T-helper 1 cell treated with Interleukin-12 subunit alpha and Interleukin-12 subunit beta and Interleukin-4 antibody, amounts not matched to agents 30 μg/mL and 1 μg/mL, for 36 hours (primary cell): ENCODE data around the gene KLHL14.

Source experiments
- H3K27ac Mint-ChIP-seq: one replicate; pipeline ENCODE4 v1.8.0; 2021; ENCODE audit warnings: mild to moderate bottlenecking, mixed read lengths
- H3K27me3 Mint-ChIP-seq: one replicate; pipeline ENCODE4 v1.8.0; 2021; ENCODE audit warnings: low read depth, mixed read lengths
- H3K36me3 Mint-ChIP-seq: one replicate; pipeline ENCODE4 v1.8.0; 2021; ENCODE audit warnings: low read depth, mixed read lengths
- H3K4me1 Mint-ChIP-seq: one replicate; pipeline ENCODE4 v1.8.0; 2021; ENCODE audit warnings: low read depth, mixed read lengths
- H3K4me3 Mint-ChIP-seq: one replicate; pipeline ENCODE4 v1.8.0; 2021; ENCODE audit warnings: mild to moderate bottlenecking, moderate library complexity, mixed read lengths
- H3K9me3 Mint-ChIP-seq: one replicate; pipeline ENCODE4 v1.8.0; 2021; ENCODE audit warnings: mixed read lengths

Gene KLHL14

GRCh38 chr18:32777049-32777448 lies 4.2 kb upstream of the KLHL14 start:
- Mint-ChIP-seq H3K4me1 (no peaks in the 10 kb centered on the region), H3K27me3 (peaks cover 27% of the 10 kb centered on the region), H3K9me3 (no peaks in the 10 kb centered on the region), H3K4me3 (no peak overlapping the region), H3K27ac (no peak overlapping the region), H3K36me3 (no peaks in the 10 kb centered on the region)

GRCh38 chr18:32776561-32776960 lies 3.7 kb upstream of the KLHL14 start:
- Mint-ChIP-seq H3K36me3 (no peaks in the 10 kb centered on the region), H3K4me1 (no peaks in the 10 kb centered on the region)

GRCh38 chr18:32775628-32776027 lies 2.8 kb upstream of the KLHL14 start:
- no peak overlapping the region for H3K4me3 Mint-ChIP-seq
- H3K27ac Mint-ChIP-seq = no peak overlapping the region
- H3K9me3 Mint-ChIP-seq = no peaks in the 10 kb centered on the region
- no peaks in the 10 kb centered on the region for H3K36me3 Mint-ChIP-seq
- H3K4me1 Mint-ChIP-seq = no peaks in the 10 kb centered on the region
- H3K27me3 Mint-ChIP-seq = peaks cover 36% of the 10 kb centered on the region

More at GRCh38 chr18:32776561-32776960, 3.7 kb upstream of the KLHL14 start:
- peaks cover 27% of the 10 kb centered on the region for H3K27me3 Mint-ChIP-seq
- no peaks in the 10 kb centered on the region for H3K9me3 Mint-ChIP-seq
- no peak overlapping the region for H3K4me3 Mint-ChIP-seq
- H3K27ac Mint-ChIP-seq = no peak overlapping the region

GRCh38 chr18:32773382-32773712 lies 524 bp upstream of the KLHL14 start:
- Mint-ChIP-seq H3K27me3 (peaks cover 52% of the 10 kb centered on the region), H3K4me1 (no peaks in the 10 kb centered on the region), H3K9me3 (no peaks in the 10 kb centered on the region), H3K27ac (no peak overlapping the region), H3K4me3 (no peak overlapping the region), H3K36me3 (no peaks in the 10 kb centered on the region)

- Mint-ChIP-seq H3K27ac (no peak overlapping the region), H3K4me1 (no peaks in the 10 kb centered on the region), H3K9me3 (no peaks in the 10 kb centered on the region), H3K36me3 (no peaks in the 10 kb centered on the region), H3K4me3 (no peak overlapping the region), H3K27me3 (peaks cover 56% of the 10 kb centered on the region)
Measured at GRCh38 chr18:32771871-32772580, 797 bp downstream of the KLHL14 start.

GRCh38 chr18:32771169-32771751 lies 1.6 kb downstream of the KLHL14 start:
- H3K36me3 Mint-ChIP-seq = no peaks in the 10 kb centered on the region
- no peak overlapping the region for H3K4me3 Mint-ChIP-seq
- no peak overlapping the region for H3K27ac Mint-ChIP-seq
- H3K9me3 Mint-ChIP-seq = no peaks in the 10 kb centered on the region
- no peaks in the 10 kb centered on the region for H3K4me1 Mint-ChIP-seq
- peaks cover 56% of the 10 kb centered on the region for H3K27me3 Mint-ChIP-seq

- Mint-ChIP-seq H3K27me3 (peaks cover 56% of the 10 kb centered on the region), H3K27ac (no peak overlapping the region), H3K9me3 (no peaks in the 10 kb centered on the region), H3K4me3 (no peak overlapping the region), H3K36me3 (no peaks in the 10 kb centered on the region), H3K4me1 (no peaks in the 10 kb centered on the region)
Measured at GRCh38 chr18:32770666-32771168, 2.1 kb downstream of the KLHL14 start.

- no peaks in the 10 kb centered on the region for H3K36me3 Mint-ChIP-seq
- no peak overlapping the region for H3K4me3 Mint-ChIP-seq
- no peaks in the 10 kb centered on the region for H3K9me3 Mint-ChIP-seq
- H3K27ac Mint-ChIP-seq = no peak overlapping the region
- no peaks in the 10 kb centered on the region for H3K4me1 Mint-ChIP-seq
- peaks cover 56% of the 10 kb centered on the region for H3K27me3 Mint-ChIP-seq
Measured at GRCh38 chr18:32770054-32770665, 2.7 kb downstream of the KLHL14 start.

- Mint-ChIP-seq H3K4me1 (no peaks in the 10 kb centered on the region), H3K4me3 (no peak overlapping the region), H3K27ac (no peak overlapping the region), H3K9me3 (no peaks in the 10 kb centered on the region), H3K36me3 (no peaks in the 10 kb centered on the region), H3K27me3 (peaks cover 53% of the 10 kb centered on the region)
Measured at GRCh38 chr18:32769586-32770053, 3.2 kb downstream of the KLHL14 start.

GRCh38 chr18:32769071-32769585 lies 3.7 kb downstream of the KLHL14 start:
- Mint-ChIP-seq H3K4me3 (no peak overlapping the region), H3K9me3 (no peaks in the 10 kb centered on the region), H3K27me3 (peaks cover 48% of the 10 kb centered on the region), H3K4me1 (no peaks in the 10 kb centered on the region), H3K27ac (no peak overlapping the region), H3K36me3 (no peaks in the 10 kb centered on the region)

- Mint-ChIP-seq H3K27ac (no peak overlapping the region), H3K36me3 (no peaks in the 10 kb centered on the region), H3K27me3 (peaks cover 33% of the 10 kb centered on the region), H3K4me1 (no peaks in the 10 kb centered on the region), H3K9me3 (no peaks in the 10 kb centered on the region), H3K4me3 (no peak overlapping the region)
Measured at GRCh38 chr18:32767400-32767799, 5.4 kb downstream of the KLHL14 start.

- H3K27ac Mint-ChIP-seq = no peak overlapping the region
- H3K36me3 Mint-ChIP-seq = no peaks in the 10 kb centered on the region
- no peak overlapping the region for H3K4me3 Mint-ChIP-seq
- no peaks in the 10 kb centered on the region for H3K9me3 Mint-ChIP-seq
- peaks cover 18% of the 10 kb centered on the region for H3K27me3 Mint-ChIP-seq
- peaks cover 4% of the 10 kb centered on the region for H3K4me1 Mint-ChIP-seq
Measured at GRCh38 chr18:32764611-32765244, 8.1 kb downstream of the KLHL14 start.

- H3K4me1 Mint-ChIP-seq = peaks cover 4% of the 10 kb centered on the region
- peaks cover 4% of the 10 kb centered on the region for H3K27me3 Mint-ChIP-seq
- no peak overlapping the region for H3K27ac Mint-ChIP-seq
- H3K4me3 Mint-ChIP-seq = no peak overlapping the region
- H3K36me3 Mint-ChIP-seq = no peaks in the 10 kb centered on the region
- no peaks in the 10 kb centered on the region for H3K9me3 Mint-ChIP-seq
Measured at GRCh38 chr18:32763293-32763692, 9.5 kb downstream of the KLHL14 start.

GRCh38 chr18:32761231-32761630 lies 11.6 kb downstream of the KLHL14 start:
- H3K36me3 Mint-ChIP-seq = no peaks in the 10 kb centered on the region
- peaks cover 4% of the 10 kb centered on the region for H3K4me1 Mint-ChIP-seq
- H3K4me3 Mint-ChIP-seq = no peak overlapping the region
- H3K27me3 Mint-ChIP-seq = no peaks in the 10 kb centered on the region
- H3K9me3 Mint-ChIP-seq = no peaks in the 10 kb centered on the region
- H3K27ac Mint-ChIP-seq = no peak overlapping the region
